HTR-8/SVneo (cell line): ENCODE data around the gene TSPAN1.

Experiments used
- DNase-seq: peaks from one replicate; pipeline ENCODE4 v3.0.0; 2011; ENCODE audit warnings: low spot score, mixed read lengths; ENCODE audit not compliant: insufficient read length
- FAIRE-seq: peaks from 2 replicates; lab custom pipeline; 2011; peaks lifted over from hg19 to GRCh38; lab: Jason Lieb, UNC

TSPAN1 gene, protein sequence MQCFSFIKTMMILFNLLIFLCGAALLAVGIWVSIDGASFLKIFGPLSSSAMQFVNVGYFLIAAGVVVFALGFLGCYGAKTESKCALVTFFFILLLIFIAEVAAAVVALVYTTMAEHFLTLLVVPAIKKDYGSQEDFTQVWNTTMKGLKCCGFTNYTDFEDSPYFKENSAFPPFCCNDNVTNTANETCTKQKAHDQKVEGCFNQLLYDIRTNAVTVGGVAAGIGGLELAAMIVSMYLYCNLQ

DNA sequence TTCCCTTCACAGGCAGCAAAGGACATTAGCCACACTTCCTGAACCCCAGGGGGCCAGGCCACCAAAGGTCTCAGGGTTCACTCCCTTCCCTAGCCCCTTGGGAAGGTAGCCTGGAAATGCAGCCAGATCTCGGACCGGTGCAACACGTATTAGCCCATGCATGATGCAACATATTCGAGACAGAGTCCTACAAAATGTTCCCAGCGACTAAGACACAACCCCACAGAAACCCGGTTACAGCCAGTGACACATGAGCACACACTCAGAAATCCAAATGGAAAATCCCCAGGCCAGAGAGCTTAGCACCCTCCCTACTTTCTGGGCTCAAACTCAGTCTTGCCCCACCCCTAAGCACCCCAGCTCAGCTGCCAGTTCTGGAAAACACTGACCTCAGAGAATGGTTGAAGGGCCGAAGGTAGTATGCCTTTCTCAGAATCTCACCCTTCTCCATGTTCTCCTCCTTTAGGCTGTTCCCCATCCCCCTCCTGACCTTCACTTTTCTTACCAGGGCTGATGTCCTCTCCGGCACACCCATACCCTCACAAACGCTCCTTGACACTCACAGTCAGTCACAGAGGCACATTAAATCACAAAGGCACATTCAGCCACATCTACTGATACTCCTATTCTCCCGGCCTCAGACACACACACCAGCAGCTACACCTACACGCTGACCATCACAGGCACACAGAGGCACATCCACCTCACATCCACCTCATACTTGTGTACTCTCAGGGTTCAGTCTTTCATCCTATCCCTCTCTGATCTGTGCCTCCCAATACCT, at the start of gene TSPAN1:
Gene TSPAN1, plus strand, starts transcription at position 640 of the 784 bp plus-strand sequence. CDS start 6,021 bp downstream, outside the sequence.
- DNase-seq: no peak
- no peak for FAIRE-seq

DNA sequence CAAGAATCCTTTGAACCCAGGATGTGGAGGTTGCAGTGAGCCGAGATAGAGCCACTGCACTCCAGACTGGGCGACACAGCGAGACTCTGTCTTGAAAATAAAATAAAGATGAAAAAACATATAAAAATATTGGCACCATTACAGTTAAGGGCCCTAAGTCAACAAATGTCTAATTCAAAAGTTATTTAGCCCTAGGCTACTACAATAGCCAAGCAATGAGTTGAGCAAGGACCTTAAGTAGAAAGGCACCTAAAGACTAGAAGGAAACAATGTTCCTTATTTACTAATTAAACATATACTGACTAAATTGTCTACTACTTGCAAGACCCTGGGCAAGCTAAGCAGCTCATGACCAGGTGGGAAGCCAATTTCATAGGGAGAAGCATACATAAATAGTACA, 46.5 kb upstream of the TSPAN1 start:
- DNase-seq (no peak), FAIRE-seq (no peak)

DNA sequence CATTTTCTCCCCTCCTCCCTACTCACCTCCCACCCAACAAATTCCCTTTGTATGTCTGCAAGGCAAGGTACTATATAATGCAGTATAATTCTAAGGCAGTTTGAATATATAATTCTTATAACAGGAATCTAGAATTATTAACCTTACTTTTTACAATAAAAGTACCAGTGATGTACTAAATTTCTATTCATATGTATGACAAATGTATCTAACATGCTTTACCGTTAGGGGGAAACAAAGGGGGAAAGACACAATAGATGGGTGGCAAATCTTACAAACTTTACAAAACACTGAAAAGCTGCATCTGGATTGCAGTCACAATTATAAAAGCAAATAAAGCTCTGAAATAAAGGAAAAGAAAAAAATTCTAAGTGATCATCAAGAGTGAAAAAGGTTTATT, 44.8 kb upstream of the TSPAN1 start:
- FAIRE-seq: no peak
- DNase-seq: no peak

DNA sequence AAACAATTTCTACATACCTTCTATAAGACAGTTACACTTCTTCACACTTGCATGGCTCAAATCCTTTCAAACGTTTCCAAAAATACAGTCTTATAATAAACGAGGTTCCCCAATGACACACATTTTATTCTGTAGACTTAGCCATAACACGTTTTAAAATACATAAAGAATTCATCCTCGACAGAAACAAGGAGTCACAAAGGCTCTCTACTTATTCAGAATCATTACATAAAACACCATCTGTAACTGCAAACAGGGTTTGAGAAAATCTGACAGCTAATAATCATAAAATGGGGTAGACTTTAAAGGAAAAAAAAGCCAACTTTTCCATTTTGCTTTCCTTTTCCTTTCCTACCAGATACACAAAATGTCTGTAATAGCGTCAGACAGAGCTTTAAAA, 44.3 kb upstream of the TSPAN1 start:
- no peak for DNase-seq
- FAIRE-seq: no peak

DNA sequence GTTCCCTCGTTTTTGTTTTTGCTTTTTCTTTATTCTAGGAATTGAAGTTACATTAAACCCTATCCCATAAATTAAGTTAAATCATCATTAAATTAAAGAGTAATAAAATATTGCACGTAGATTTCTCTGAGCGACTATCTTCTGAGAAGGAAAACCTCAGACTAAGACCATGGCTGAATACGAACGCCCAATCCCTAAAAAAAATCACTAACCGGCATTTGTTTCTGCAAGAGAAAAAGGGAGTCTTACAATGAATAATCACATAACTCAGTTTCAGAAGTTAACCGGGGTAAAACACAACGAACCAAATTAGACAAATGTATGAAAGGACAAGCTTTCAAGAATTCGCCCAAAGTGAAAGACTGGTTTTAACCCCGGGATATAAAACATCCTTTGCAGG, 43.8 kb upstream of the TSPAN1 start:
- DNase-seq: no peak
- FAIRE-seq: no peak

DNA sequence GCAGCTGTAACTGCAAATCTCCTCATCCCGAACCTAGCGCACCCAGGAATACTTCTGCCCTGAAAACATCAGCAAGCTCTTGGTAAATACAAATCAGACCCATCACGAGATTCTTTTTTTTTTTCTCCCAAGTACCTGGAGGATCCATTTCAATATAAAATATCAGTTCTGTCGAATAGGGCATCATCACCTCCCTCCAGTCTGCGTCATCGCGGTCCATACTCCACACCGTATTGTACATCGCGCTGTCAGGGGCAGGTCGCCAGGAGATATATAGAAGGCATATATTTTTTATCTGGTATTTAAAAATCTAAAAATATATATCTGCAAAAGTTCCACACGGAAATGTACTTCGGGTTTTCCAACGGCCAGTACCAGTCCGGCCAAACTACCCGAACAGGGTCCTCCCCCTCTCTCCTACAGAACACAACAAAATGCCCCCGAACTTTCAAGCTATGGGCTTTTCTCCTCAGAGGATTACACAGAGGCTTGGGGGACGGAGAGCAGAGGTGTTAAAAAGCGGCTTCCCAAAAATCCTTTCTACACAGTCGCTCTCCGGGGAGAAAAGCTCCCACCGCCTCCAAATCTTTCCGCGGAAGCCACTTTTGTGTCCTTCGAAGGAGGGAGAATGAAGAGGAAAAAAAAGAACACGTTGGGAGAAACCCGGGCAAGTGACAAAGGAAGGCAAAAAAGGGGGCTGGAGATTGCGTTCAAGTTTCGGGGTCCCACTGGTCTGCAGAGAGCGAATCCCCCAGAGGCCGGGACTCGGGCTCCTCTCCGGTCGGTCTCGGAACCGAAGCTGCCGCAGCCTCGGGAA, 43.0 kb upstream of the TSPAN1 start:
- no peak for FAIRE-seq
- DNase-seq: no peak

DNA sequence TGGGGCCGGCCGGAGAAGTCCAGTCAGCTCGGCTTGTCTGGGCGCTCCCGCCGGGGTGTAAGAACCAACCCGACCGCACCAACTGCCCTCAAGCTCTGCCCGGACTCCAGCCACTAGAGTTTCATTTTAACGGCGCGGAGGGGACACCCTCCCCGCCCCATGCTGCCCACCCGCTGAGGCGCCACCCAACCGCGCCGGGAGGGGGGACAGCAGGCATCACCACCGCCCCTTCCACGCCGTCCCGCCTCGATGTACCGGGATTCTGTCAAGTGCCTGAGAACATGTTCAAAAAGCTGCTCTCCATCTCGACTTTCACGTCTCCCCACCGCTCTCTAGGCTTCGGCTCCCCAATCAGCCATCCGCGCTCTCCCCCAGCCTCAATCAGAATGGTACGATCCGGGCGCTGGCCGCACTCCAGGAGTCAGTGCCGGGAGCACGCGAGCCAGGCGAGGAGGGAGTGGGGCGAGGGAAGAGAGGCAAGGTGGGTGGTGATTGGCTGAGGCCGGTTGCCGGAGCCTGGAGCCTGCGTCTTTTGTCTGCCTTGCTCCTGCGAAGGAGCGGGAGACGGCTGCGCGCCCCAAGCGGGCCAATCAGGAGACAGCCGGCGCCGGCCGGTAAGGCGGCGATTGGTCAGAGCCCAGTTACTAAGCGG, 42.2 kb upstream of the TSPAN1 start, which contains the start of gene PIK3R3:
Gene PIK3R3, minus strand, starts transcription at position 101 of the 652 bp plus-strand sequence. CDS start 677 bp downstream, outside the sequence.
- FAIRE-seq (peak; percentile 88), DNase-seq (peak; percentile 94)

DNA sequence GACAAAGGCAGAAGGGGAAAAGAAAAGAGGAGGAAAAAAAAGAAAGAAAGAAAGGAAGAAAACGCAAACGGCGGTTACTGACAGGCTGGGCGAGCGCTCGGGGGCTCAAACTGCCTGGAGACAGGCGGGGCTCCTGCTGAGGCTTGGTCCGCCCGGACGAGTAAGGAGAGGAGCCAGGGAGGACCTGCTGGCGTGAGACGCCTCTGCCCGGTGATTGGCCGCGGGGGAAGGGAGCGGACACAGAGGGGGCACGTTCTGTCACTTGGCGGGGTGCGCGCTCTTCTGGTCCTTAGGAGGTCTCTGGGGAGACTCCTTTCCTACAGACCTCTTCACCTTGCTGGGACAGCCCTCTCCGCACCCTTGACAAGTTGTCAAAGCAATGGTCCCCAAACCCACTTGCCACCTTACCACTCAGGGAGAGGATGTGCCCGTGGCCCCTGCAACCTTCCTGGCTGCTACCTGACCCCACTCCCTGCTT, 41.7 kb upstream of the TSPAN1 start:
- peak; percentile 61 for DNase-seq
- no peak for FAIRE-seq

DNA sequence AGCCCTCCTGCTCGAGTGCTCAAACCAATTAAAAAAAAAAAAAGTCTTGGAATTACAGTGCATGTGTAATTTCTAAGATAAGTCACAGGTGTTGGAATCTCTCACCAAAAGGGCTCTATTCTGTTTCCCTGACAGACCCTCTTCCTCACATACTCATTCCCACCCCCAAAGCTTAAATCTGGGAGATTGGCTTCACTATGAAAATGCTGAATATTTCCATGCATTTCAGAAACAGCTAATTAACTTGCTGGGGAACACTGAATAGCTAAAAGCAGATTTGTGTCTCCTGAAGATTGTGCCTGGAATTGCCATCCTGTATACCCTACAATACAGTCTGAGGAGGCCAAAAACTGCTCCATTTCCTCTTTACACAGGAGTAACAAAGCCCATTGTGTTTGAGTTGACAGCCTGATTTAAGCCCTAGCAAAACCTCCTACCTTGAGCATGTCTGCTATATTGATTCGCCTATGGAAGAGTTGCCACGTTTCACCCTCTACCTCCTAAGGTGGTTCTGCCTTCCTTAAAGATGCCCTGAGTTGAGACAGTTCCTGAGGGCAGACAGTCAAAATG, 41.0 kb upstream of the TSPAN1 start:
- no peak for FAIRE-seq

DNA sequence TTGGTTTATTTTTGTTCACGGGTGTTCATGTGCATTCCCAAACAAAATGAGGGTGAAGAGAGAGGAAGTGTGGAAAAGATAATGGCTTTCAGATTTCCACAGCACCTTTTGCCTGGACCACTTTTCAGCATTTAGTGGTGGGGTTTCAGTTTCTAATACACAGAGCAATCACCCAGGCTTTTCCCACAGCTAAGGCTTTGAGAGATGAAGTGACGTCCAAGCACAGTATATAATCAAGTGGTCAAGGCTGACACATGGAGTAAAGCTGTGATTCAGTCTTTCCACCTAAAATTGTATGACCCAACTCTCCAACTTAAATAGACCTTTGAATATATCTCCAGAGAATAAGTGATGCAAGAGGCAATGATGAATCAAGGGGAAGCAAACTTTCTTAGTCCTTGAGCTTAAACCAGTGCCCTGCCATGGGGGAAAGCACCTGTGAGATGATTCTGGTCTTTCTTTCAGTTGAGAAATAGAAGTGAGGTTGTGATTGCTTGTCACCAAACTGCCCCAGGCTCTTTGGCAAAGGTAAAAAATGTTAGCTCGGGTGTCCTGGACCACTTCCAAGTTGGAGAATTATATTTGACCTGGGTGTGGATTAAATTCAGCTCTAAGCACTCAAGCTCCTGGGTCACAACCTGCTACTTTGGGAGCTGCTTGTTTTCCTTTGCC, 40.1 kb upstream of the TSPAN1 start:
- DNase-seq (no peak), FAIRE-seq (no peak)

More for the DNA sequence above, 41.0 kb upstream of the TSPAN1 start:
- no peak for DNase-seq

DNA sequence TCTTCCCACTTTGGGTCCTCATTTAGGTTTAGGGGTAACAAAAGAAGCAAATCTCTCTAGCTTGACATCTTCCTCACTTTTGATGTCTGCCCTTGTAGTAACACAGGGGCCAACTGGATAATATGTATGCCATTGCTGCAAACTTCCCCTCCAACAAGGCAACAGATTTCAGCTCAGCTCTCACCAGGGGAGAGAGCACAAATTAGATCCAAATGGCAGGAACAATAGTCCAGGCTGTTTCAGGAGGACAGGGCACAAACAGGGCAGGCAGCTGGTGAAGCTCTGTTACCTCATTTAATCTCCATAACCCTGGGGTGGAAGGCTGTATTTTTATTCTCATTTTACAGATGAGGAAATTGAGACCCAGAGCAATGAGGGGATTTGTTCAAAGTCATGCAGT, 38.2 kb upstream of the TSPAN1 start:
- DNase-seq: no peak
- FAIRE-seq: no peak

DNA sequence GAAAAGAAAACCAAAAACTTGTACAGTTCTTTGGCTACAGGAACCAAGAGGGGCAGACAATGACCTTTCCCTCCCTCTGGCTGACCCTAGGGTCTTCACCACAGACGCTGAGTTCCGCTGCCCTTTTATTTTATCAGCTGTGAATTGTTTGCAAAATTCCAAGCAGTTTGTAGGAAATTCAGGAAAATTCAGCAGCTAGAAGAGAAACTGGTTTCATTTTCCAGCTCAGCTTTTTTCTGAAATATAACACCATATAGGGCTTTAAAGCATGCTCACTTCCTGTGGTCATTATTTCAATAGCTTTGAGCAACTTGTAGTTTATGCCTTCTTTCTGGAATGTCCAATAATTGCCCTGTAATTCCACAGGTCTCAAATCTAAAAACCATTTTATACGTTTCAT, 37.0 kb upstream of the TSPAN1 start:
- FAIRE-seq (no peak), DNase-seq (no peak)

DNA sequence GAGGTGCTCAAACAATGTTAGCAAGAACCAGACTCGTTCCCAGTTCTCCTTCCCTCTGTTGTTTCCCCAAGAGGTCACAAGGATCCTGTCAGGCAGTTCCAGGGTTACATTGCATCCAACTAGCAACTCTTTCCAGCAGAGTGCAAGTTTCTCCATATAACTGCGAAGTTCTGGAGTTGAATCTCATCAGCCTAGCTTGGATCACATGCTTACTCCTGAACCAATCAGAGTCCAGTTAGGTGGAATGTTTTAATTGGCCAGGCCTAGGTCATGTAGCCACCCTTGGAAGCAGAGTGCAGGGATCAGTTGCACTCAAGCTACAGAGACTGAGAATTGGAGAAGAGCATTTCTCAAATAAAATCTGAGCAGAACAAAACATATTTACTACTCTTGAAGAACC, 26.6 kb upstream of the TSPAN1 start:
- no peak for FAIRE-seq

DNA sequence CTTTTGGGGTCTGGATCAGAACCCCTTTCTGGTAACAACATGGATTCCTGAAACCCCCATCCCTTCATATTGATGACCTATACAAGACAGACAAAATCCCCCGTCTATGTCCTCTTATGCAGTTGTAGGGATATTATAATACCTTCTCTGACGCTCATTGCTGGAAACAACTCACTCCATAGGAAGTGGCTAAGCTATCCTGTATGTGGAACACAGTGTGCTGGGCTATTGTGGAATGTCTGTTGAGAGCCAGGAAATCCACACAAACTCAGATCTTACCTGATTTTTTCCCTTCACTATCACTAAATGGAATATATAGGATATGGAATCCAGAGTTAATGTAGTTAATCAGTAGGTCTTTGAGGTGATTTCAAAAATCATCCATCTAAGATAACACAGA, 24.8 kb upstream of the TSPAN1 start:
- FAIRE-seq: no peak

More for the DNA sequence above, 26.6 kb upstream of the TSPAN1 start:
- DNase-seq: no peak

DNA sequence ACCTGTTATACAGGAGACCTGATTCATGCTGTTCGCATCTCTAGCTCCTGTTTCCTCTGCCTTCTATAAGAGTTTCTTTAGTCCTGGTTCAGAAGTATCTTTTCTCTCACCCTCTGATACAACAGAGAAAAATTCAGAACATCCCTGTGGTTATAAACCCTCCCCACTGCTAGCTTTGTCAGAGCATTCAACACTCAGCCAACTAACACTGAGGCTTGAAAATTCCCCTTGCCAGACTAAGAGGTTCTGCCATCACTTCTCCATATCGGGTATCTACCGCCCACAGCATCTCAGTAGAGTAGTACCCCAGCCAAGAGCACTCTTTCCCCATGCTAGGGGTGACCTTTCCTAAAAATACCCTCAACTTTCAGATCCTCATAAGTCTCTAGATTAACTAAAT, 22.9 kb upstream of the TSPAN1 start:
- DNase-seq (no peak), FAIRE-seq (no peak)

More for the DNA sequence above, 24.8 kb upstream of the TSPAN1 start:
- DNase-seq: no peak

DNA sequence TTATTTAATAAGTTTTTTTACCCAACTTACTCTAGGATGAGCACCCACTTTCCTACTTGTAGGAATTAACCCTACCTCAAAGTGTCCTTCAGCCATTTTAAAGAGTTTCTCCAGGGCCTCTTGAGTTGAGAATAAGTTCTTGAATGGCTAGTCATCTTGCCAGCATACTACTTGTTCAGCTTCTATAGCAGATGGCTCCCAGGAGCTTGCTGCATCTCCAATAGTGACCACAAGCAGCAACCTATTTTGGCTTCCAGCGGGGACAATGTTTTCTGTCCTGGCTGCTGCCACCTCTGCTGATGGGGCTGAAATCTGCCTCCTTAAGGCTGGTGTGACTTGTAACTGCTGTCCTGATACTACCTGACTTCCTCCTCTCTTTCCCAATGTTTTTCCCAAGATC, 21.7 kb upstream of the TSPAN1 start:
- FAIRE-seq (no peak), DNase-seq (no peak)

DNA sequence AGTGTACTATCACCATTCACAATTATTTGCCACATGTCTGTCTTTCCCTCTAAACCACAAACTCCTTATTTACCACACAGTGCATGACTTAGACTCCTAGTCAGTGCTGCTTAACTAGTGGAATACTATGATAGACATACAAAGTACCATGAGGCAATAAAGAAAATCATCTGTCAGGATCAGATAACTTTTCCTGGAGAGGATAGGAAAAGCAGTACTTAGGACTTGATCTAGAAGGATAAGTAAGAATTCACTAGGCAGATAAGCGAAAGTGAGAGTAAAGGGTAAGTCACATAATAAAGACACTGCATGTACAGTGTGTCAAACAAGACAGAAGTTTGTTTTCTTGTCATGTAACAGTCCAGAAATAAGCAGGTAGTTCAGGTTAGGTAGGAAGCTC, 21.2 kb upstream of the TSPAN1 start:
- DNase-seq (no peak), FAIRE-seq (no peak)

DNA sequence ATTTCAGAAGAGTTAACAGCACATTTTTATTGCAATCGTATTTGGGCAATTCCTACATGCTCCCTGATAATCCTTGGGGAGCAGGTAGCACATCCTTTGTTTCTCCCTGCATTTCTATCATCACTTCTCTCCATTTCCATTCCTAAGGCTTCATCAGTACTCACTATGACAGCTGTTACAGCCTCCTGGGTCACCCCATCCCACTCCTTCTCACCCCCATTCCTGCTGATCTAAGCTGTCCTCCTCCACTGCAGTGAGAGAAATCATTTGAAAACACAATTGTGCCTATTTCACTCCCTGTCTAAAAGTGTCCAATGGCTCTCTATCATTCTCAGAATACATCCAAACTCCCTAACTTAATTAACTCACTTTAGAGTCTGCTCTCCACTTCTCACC, 17.0 kb upstream of the TSPAN1 start:
- no peak for FAIRE-seq

More for the DNA sequence above, 17.0 kb upstream of the TSPAN1 start:
- DNase-seq: no peak
